Stimulated activated CD8-positive, alpha-beta memory T cell treated with anti-CD3 and anti-CD28 coated beads, Interleukin-15, amount 100 ng/mL, for 1 hour (primary cell): ENCODE results near the gene SAT2.

Experiments
- DNase-seq: peaks from one replicate; pipeline ENCODE4 v3.0.0-alpha.2; 2020; ENCODE audit warnings: low read depth

The SAT2 gene

GRCh38 chr17:7590743-7591142 lies 36.9 kb downstream of the SAT2 start:
- no peak for DNase-seq

- DNase-seq, result no peak
Observed at GRCh38 chr17:7589891-7590691, 37.5 kb downstream of the SAT2 start, which contains the start of gene SOX15. Gene SOX15 (minus strand): TSS chr17:7590094. CDS start chr17:7589676, 418 bp downstream.

GRCh38 chr17:7589204-7589868 lies 38.3 kb downstream of the SAT2 start:
- DNase-seq, result no peak

- DNase-seq, result no peak
Observed at GRCh38 chr17:7588553-7589203, 38.9 kb downstream of the SAT2 start.

- no peak for DNase-seq
Observed at GRCh38 chr17:7587420-7588151, 40.0 kb downstream of the SAT2 start.

GRCh38 chr17:7586673-7587419 lies 40.8 kb downstream of the SAT2 start:
- DNase-seq, result no peak

- DNase-seq, result peak; percentile 84
Observed at GRCh38 chr17:7583253-7584109, 44.1 kb downstream of the SAT2 start, which contains the start of gene MPDU1. Gene MPDU1 (plus strand): TSS chr17:7583852. CDS start chr17:7583863, 11 bp downstream.

- no peak for DNase-seq
Observed at GRCh38 chr17:7582396-7583252, 45.0 kb downstream of the SAT2 start.

GRCh38 chr17:7580604-7581575 lies 46.7 kb downstream of the SAT2 start:
- DNase-seq, result no peak

- no peak for DNase-seq
Observed at GRCh38 chr17:7579834-7580603, 47.6 kb downstream of the SAT2 start.

GRCh38 chr17:7579001-7579833 lies 48.4 kb downstream of the SAT2 start, which contains the start of gene CD68:
Gene CD68 (plus strand): TSS chr17:7579638. CDS start chr17:7579678, 40 bp downstream.
- no peak for DNase-seq

- DNase-seq, result no peak
Observed at GRCh38 chr17:7577327-7578199, 50.1 kb downstream of the SAT2 start.

- DNase-seq, result no peak
Observed at GRCh38 chr17:7576432-7576937, 51.1 kb downstream of the SAT2 start.
